ENCODE measurements around the gene ESYT2.

- TF ChIP-seq CTCF (IDR thresholded peaks at IDR 0.05) (no peak), POLR2AphosphoS5 (IDR thresholded peaks at IDR 0.05) (no peak)
Measured at GRCh38 chr7:158705234-158705850, 124.0 kb downstream of the ESYT2 start.
